Adipose tissue (tissue), 3 donors: ENCODE data around the gene AIM2. TPM values are rescaled to one million over a fixed set of nuclear protein-coding genes. Genes with fewer than 3 reads are reported as not detected.
"Not testable (repeated sequence)": the region's sequence is repeated elsewhere in the genome, so short reads cannot be mapped to it uniquely, and the experiment has no call there.

Experiments used
- H3K27ac ChIP-seq: one replicate; pipeline ENCODE4 v1.5.1; 2013; ENCODE audit warnings: low read depth, low read length
- WGBS, 3 donors: extraction: QIAGEN DNeasy Blood & Tissue Kit; methylation state at CpG; one replicate each; pipeline ENCODE4 v1.1.7; 2013; 5-methylcytosine and 5-hydroxymethylcytosine counted together
- polyA plus RNA-seq, 3 donors: library from polyadenylated mRNA; stranded (reverse); fragments of 200-250 nt; gene quantifications; one replicate each; pipeline ENCODE4 v1.2.3, GENCODE V29; 2013
- donor health status: healthy with polysubstance abuse.
- donor health status: Bipolar disorder and iron deficiency.
- donor health status: healthy.

The AIM2 gene, protein sequence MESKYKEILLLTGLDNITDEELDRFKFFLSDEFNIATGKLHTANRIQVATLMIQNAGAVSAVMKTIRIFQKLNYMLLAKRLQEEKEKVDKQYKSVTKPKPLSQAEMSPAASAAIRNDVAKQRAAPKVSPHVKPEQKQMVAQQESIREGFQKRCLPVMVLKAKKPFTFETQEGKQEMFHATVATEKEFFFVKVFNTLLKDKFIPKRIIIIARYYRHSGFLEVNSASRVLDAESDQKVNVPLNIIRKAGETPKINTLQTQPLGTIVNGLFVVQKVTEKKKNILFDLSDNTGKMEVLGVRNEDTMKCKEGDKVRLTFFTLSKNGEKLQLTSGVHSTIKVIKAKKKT
- polyA plus RNA-seq = under 1 TPM; 0.13 to 0.90 (median 0.39) TPM

- no peak within 1 kb of the TSS for H3K27ac ChIP-seq
- WGBS, 3 donors = 53 to 70% (median 63%) methylated on average over 6 of the region's 6 CpGs
Observed at GRCh38 chr1:159076438-159077119, at the start of gene AIM2. TSS of gene AIM2 (minus strand) at chr1:159076766. CDS start at chr1:159073499, 3,267 bp downstream.

DNA sequence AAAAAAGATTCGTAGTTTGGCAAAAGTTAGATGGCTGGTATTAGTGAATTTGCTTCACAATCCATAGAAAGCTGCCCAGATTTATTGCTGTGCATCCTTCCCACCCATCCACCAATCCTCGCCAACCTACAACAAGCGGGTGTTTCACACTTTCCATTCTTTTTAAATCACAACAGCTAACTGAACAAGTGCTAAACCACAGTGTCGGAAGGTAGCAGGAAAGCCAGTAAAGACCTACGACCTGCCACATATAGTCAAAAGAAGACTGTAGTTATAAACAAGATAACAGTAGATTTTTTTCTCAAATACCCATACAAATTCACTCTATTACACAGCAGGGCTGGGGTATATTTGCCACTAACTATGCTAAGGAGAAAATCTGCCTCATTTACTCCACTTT is 47.0 kb upstream of the AIM2 start:
- no peak overlapping the region for H3K27ac ChIP-seq

GRCh38 chr1:159122005-159122621 is 45.5 kb upstream of the AIM2 start:
- WGBS, 3 donors = 31 to 60% (median 48%) methylated on average over 2 of the region's 2 CpGs

More for the DNA sequence above, 47.0 kb upstream of the AIM2 start:
- WGBS, 3 donors = 71 to 87% (median 84%) methylated on average over 5 of the region's 5 CpGs

GRCh38 chr1:159121526-159121925 is 45.0 kb upstream of the AIM2 start:
- 74 to 100% (median 89%) methylated on average over 1 of the region's 1 CpG for whole genome bisulfite sequencing, 3 donors
- H3K27ac ChIP-seq = no peak overlapping the region

More at GRCh38 chr1:159122005-159122621, 45.5 kb upstream of the AIM2 start:
- no peak overlapping the region for H3K27ac ChIP-seq

GRCh38 chr1:159120317-159120716 is 43.8 kb upstream of the AIM2 start:
- no peak overlapping the region for H3K27ac ChIP-seq
- 42 to 85% (median 73%) methylated on average over 4 of the region's 4 CpGs for WGBS, 3 donors

DNA sequence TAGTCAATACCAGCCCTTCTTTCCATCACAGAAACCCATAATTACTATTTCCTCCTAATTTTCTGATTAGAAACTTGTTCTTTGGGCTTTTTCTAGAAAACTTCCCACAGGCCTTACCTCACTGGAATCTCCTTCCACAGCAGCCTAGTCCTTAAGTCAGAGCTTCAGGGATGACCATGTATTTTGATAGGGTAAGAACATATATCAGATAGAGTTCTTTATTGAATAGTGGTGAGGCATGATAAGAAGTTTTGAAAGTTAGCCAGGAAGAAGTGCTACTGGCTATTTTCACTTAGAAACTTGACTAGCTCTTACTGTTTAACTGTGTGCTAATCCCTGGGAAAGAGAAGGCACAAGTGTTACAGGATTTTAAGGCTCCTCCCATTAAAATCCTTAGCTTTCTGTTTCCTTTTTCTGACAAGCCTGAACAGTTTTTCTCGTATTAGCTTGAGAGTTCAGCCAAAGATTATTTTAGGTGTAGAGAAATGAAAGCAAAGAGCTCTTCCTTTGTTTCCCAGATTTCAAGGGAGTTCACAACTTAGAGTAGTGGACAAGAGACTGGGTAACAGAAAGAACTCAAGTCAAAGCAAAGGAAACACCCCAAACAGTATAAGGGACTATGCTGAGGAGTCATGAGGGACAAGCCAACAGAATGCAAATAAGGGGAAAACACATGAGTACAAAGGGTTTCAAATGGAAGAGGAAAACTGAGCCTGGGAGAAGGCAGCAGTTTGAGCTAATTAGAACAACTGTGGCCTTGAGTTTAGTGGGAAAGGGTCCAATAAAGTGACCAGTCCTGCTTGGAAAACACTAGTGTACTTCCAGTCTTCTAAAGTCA is 37.2 kb upstream of the AIM2 start:
- WGBS, 3 donors = 15 to 47% (median 16%) methylated on average over 1 of the region's 1 CpG
- H3K27ac ChIP-seq = no peak overlapping the region

GRCh38 chr1:159103021-159103420 is 26.5 kb upstream of the AIM2 start:
- 58 to 76% (median 67%) methylated on average over 3 of the region's 3 CpGs for WGBS, 3 donors

DNA sequence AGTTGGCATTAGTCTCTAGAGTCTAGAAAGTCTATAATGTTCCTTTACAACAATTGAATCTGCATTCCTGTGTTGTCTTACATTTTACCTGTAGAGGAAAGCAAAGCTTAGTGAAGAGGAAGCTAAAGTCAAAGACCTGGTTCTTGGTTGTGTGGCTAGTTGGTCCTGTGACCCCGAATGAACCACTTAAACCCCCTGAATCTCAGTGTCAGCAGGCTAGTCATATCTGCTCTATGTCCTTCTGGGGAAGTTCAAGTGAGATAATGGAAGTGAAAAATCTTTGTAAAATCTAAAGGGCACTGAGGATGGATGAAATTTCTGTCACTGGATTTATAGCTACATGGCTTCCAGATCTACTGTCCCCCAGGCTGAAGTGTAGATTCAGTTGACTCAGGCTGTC is 24.0 kb upstream of the AIM2 start:
- no peak overlapping the region for H3K27ac ChIP-seq
- WGBS, 3 donors = 50 to 83% (median 73%) methylated on average over 1 of the region's 1 CpG

More at GRCh38 chr1:159103021-159103420, 26.5 kb upstream of the AIM2 start:
- not testable (repeated sequence) for H3K27ac ChIP-seq

GRCh38 chr1:159098596-159098995 is 22.0 kb upstream of the AIM2 start:
- 47 to 85% (median 79%) methylated on average over 3 of the region's 3 CpGs for WGBS, 3 donors
- no peak overlapping the region for H3K27ac ChIP-seq

DNA sequence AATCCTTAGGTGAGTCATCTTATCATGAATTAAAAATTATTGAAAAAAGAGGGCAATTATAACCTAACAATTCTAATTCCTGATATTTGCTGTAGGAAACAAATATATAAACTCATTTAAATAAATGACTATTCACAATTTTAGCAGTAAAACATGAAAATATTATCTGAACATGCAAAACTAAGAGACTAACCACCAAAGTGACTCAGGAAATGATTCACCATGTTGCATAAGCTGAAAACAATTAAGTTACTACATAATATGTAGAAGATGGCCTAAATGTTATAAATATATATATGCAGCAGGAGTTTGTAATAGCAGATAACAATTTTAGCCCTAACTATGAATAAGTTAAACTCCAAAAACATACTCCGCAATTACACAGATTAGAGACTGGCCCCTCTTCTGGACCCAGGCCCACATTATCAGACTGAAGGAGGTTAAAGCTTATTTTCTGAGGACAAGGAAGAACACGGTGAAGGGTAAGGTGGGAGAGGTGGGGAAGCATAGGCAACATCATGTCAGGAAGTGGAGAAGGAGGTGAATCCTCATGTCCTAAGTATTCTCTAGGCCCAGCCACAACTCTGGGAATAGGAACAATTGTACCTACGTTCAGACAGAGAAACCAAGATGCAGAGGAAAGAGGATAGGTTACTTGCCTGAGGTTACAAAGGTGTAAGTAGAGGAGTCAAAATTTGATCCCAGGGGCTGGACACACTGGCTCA is 15.6 kb upstream of the AIM2 start:
- 35 to 82% (median 52%) methylated on average over 3 of the region's 3 CpGs for WGBS, 3 donors
- no peak overlapping the region for H3K27ac ChIP-seq

DNA sequence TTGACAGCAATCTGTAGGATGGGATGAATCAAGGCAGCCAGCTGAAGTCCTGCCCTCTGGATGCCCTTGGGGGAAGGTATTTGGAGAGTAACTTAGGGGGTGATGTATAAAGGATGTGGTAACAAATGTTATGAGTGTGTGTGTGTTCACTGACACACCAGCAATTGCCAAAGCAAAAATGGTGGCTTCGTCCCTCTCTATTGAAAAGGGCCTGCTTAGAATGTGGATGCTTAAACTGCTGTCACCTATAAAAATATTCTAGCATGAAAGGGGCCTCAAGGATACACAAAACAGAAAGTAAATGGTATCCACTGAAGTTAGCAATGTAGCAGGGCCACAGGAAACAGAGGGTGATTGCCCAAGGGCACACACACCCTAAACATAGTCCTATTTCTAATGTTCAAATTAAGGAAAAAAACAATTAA is 15.1 kb upstream of the AIM2 start:
- H3K27ac ChIP-seq = no peak overlapping the region
- WGBS, 3 donors = 60 to 63% (median 62%) methylated on average over 1 of the region's 1 CpG

- WGBS, 3 donors = 54 to 88% (median 84%) methylated on average over 2 of the region's 2 CpGs
- no peak overlapping the region for H3K27ac ChIP-seq
Observed at GRCh38 chr1:159091180-159091560, 14.6 kb upstream of the AIM2 start.

- H3K27ac ChIP-seq = no peak overlapping the region
- 83 to 87% (median 87%) methylated on average over 4 of the region's 4 CpGs for WGBS, 3 donors
Observed at GRCh38 chr1:159090286-159091179, 14.0 kb upstream of the AIM2 start.

GRCh38 chr1:159089184-159089791 is 12.7 kb upstream of the AIM2 start:
- H3K27ac ChIP-seq = no peak overlapping the region
- WGBS, 3 donors = 85 to 89% (median 88%) methylated on average over 4 of the region's 4 CpGs

DNA sequence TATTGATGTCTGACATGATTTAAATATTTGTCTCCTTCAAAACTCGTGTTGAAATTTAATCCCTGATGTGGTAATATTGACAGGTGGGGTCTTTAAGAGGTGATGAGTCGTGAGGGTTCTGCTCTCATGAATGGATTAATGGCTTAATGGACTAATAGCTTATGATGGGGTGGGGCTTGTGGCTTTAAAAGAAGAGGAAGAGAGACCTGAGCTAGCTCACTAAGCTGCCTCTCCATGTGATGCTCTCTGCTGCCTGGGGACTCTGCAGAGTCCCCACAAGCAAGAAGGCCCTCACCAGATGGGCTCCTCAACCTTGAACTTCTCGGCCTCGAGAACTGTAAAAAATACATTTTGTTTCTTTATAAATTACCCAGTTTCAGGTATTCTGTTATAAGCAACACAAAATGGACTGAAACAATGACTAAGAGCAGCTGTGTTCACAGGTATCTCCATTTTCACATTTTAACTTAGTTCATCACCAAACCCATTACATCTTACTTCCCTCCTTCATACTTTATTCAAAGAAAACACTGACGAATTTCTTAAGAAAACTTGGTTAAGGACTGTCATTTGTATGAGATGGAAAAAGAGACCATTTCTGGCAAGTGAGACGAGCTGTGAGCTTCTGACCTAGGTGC is 12.1 kb upstream of the AIM2 start:
- WGBS, 3 donors = 59 to 74% (median 74%) methylated on average over 6 of the region's 6 CpGs

GRCh38 chr1:159088050-159088449 is 11.5 kb upstream of the AIM2 start:
- WGBS, 3 donors = 27 to 74% (median 41%) methylated on average over 2 of the region's 2 CpGs
- no peak overlapping the region for H3K27ac ChIP-seq

More for the DNA sequence above, 12.1 kb upstream of the AIM2 start:
- H3K27ac ChIP-seq = no peak overlapping the region
